BLaER1 treated with 17β-estradiol and CSF1 and Interleukin-3, amounts not matched to agents 10 nM and 100 nM (cell line): ENCODE results near the gene MYLK.

Experiments used
- H3K27ac ChIP-seq, 11 experiments: shearing (Covaris generic); formaldehyde crosslinking; 2 replicates each; pipeline ENCODE4 v1.8.1; 2022
- H3K27me3 ChIP-seq, 11 experiments: shearing (Covaris generic); formaldehyde crosslinking; 2 replicates each; pipeline ENCODE4 v1.8.1; 2022
- H3K36me3 ChIP-seq, 11 experiments: shearing (Covaris generic); formaldehyde crosslinking; 2 replicates each; pipeline ENCODE4 v1.8.1; 2022
- H3K4me1 ChIP-seq, 10 experiments: shearing (Covaris generic); formaldehyde crosslinking; 2 replicates each; pipeline ENCODE4 v1.8.1; 2022
- H3K4me2 ChIP-seq, 11 experiments: shearing (Covaris generic); formaldehyde crosslinking; 2 replicates each; pipeline ENCODE4 v1.8.1; 2022
- H3K4me3 ChIP-seq, 10 experiments: shearing (Covaris generic); formaldehyde crosslinking; 2 replicates each; pipeline ENCODE4 v1.8.1; 2022
- H3K9ac ChIP-seq, 11 experiments: shearing (Covaris generic); formaldehyde crosslinking; 2 replicates each; pipeline ENCODE4 v1.8.1; 2022
- H3K9me3 ChIP-seq, 11 experiments: shearing (Covaris generic); formaldehyde crosslinking; replicated peaks in 1 of 11; 2 replicates each; pipeline ENCODE4 v1.8.1; 2022
- H4K20me1 ChIP-seq, 11 experiments: shearing (Covaris generic); formaldehyde crosslinking; 2 replicates each; pipeline ENCODE4 v1.8.1; 2022
- Cebpa-rat ChIP-seq, 11 experiments: shearing (Covaris generic); IDR thresholded peaks; 2 replicates each; pipeline ENCODE4 v1.8.1; 2022

The MYLK gene

DNA sequence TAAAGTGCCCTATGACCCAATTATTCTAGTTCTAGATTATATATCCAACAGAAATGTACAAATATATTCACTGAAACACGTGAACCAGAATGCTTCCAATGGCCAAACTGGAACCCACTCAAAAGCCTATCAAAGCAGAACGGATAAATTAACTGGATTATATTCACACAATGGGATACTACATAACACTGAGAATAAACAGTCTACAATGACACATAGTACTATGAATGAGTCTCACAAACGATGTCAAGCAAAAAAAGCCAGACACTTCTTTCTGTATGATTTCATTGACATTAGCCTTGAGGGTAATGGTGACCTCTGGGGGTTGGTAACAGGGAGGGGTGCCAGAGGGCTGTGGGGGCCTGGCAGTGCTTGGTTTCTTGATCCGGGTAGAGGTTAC lies 248.4 kb downstream of the MYLK start:
- no peaks in the 10 kb centered on the region for H4K20me1 ChIP-seq
- no peak for TF ChIP-seq Cebpa-rat (IDR thresholded peaks at IDR 0.05)
- no peaks in the 10 kb centered on the region for H3K9me3 ChIP-seq

DNA sequence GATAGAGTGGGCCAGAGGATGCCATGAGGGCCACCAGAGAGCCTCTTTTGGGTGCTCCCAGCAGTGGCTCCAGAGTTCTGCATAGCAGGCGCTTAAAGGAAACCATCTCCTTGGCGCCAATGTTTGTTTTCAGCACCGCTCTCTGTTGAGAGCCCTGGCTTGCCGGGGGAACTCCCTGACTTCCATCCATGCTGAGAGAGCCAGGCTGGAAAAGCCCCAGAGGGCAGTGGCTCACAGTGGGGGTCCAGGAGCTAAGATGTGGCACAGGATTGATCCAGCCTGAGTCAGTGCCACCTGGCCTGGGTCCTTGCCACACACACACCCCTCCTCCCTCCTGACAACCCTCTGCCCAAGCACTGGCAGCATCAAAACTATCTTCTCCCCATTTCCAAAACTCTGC lies 248.9 kb downstream of the MYLK start:
- Histone ChIP-seq H3K36me3 (peaks cover 0 to 94% (median 46%) of the 10 kb centered on the region in 11 experiments; a peak in 14 of 22 replicates), H3K27me3 (no peaks in the 10 kb centered on the region), H3K4me1 (peaks cover 11 to 25% (median 15%) of the 10 kb centered on the region in 10 experiments), H4K20me1 (no peaks in the 10 kb centered on the region), H3K4me3 (no peak overlapping the region), H3K4me2 (peak overlapping the region; percentile 37 to 68 (median 57); a peak in 21 of 22 replicates), H3K27ac (peak overlapping the region in 2 of 11 experiments; percentile 37 to 49; a peak in 2 of 22 replicates), H3K9me3 (no peaks in the 10 kb centered on the region), H3K9ac (no peak overlapping the region)
- no peak for TF ChIP-seq Cebpa-rat (IDR thresholded peaks at IDR 0.05)

More for the DNA sequence above, 248.4 kb downstream of the MYLK start:
- Histone ChIP-seq H3K4me2 (peak overlapping the region in 1 of 11 experiments; percentile 44; a peak in 2 of 22 replicates), H3K27ac (no peak overlapping the region), H3K4me3 (no peak overlapping the region), H3K4me1 (peaks cover 11 to 25% (median 15%) of the 10 kb centered on the region in 10 experiments), H3K27me3 (no peaks in the 10 kb centered on the region), H3K9ac (no peak overlapping the region), H3K36me3 (peaks cover 0 to 93% (median 44%) of the 10 kb centered on the region in 11 experiments; a peak in 14 of 22 replicates)

DNA sequence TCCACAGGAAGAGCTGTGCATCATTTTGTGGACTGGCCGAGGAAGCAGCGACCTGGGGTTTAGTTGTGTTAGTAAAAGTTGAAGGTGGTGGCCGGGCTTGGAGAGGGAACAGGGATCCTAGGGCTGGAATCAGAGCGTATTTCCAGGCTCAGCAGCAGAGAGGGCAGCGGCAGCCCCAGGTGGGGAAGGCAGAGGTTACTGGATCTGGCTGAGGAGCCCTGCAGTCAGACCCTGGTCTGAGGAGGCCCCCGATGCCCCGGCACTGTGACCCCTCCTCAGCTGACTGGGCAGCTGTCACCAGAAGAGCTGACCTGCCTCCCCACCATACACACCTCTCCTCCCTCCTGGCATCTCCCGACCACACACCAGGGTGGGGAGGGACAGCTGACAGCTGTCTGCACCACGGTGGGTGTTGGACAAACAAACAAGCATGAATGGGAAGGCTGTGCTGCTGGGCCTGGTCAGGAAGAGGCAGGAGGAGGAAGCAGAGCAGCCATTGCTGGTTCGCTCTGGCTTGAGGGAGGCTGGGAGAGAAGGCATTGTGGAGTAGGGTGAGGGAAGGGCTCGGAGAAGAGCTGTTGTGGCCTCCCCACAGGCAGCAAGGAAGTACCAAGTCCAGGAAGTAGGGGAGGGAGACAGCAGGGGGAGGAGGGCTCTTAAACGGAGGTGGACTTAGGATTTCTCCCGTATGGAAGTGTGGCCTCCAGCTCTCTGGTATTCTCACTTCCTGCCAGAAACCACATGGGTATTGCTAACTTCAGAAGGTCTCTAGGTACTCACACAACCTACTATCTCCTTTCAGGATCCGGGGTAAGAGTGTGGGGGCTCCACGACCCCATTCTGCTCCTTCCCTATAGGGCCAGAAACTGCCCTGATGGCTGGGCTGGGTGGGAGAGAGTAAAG lies 249.7 kb downstream of the MYLK start:
- no peak for TF ChIP-seq Cebpa-rat (IDR thresholded peaks at IDR 0.05)
- H4K20me1 ChIP-seq: no peaks in the 10 kb centered on the region; a peak in 1 of 22 replicates
- H3K27me3 ChIP-seq: no peaks in the 10 kb centered on the region
- H3K9me3 ChIP-seq: no peaks in the 10 kb centered on the region
- peaks cover 11 to 25% (median 15%) of the 10 kb centered on the region in 10 experiments for H3K4me1 ChIP-seq
- no peak overlapping the region for H3K4me3 ChIP-seq
- H3K4me2 ChIP-seq: peak overlapping the region; percentile 37 to 68 (median 57)
- H3K9ac ChIP-seq: no peak overlapping the region
- H3K27ac ChIP-seq: peak overlapping the region in 7 of 11 experiments; percentile 37 to 53 (median 49); a peak in 14 of 22 replicates
- peaks cover 0 to 94% (median 48%) of the 10 kb centered on the region in 11 experiments; a peak in 14 of 22 replicates for H3K36me3 ChIP-seq

DNA sequence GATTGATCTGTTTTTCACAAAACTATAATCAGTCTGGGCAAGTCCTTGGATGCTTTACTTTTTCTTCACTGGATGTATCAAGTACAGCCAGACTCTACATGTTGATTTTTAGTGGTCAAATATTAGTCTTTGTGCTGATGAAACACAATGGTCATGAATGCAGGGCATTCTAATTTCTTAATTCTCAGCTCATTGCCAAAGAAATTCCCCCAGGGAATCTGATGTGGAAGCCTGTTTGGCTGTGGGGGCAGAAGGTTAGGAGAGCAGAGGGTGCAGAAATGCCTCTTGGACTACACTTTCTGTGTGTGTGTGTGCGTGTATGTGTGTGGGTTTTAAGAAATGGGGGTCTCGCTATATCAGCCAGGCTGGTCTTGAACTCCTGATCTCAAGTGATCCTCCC lies 250.6 kb downstream of the MYLK start:
- Histone ChIP-seq H3K27me3 (no peaks in the 10 kb centered on the region), H3K27ac (no peak overlapping the region), H3K9me3 (no peaks in the 10 kb centered on the region), H3K9ac (no peak overlapping the region), H4K20me1 (no peaks in the 10 kb centered on the region; a peak in 1 of 22 replicates), H3K4me2 (no peak overlapping the region), H3K4me1 (peaks cover 11 to 25% (median 15%) of the 10 kb centered on the region in 10 experiments), H3K4me3 (no peak overlapping the region), H3K36me3 (peaks cover 0 to 94% (median 49%) of the 10 kb centered on the region in 11 experiments; a peak in 14 of 22 replicates)
- no peak for TF ChIP-seq Cebpa-rat (IDR thresholded peaks at IDR 0.05)

DNA sequence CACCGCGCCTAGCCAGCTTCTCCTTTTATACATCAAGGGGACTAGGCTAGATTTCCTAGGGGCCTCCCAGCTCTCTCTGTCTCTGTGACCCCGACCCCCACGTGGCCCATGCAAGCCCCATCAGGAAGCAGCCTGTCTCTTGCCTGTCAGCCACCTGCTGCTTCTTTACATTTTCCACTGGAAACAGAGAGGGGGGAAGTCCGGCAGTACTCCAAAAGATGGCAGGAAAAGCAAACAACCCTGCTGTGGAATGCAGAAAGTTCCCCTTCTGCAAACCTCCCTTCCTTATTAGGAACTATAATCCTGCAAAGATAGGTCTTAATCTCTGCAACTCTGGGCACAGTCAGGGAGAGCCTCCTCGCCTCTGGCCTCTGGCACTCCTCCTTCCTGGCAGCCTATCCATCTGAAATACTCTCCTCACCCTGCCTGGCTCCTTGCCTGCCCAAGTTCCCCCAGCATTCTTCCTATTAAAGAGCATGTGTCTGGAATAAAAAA lies 251.9 kb downstream of the MYLK start:
- Histone ChIP-seq H3K4me2 (peak overlapping the region in 2 of 11 experiments; percentile 41 to 59; a peak in 4 of 22 replicates), H3K27me3 (no peaks in the 10 kb centered on the region), H3K4me1 (peaks cover 11 to 25% (median 15%) of the 10 kb centered on the region in 10 experiments), H4K20me1 (no peaks in the 10 kb centered on the region; a peak in 1 of 22 replicates), H3K36me3 (peaks cover 0 to 92% (median 47%) of the 10 kb centered on the region in 11 experiments; a peak in 14 of 22 replicates), H3K9ac (no peak overlapping the region), H3K4me3 (no peak overlapping the region), H3K27ac (no peak overlapping the region), H3K9me3 (no peaks in the 10 kb centered on the region)
- no peak for TF ChIP-seq Cebpa-rat (IDR thresholded peaks at IDR 0.05)

DNA sequence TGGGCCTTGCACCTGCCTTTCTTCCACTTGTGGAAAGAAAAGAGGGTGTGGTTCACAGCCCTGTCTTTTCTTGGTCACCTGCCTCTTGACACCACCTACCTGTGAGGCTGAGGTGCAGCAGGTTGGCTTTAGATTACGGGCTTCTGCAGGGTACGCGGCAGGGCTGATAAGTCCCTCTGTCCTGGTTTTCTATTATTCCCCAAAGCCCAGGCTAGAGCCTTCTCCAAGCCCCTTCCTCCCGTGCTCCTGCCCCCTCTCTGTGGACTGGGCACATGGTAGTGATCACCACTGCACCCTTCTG lies 254.4 kb downstream of the MYLK start:
- Histone ChIP-seq H3K4me2 (no peak overlapping the region), H3K9ac (no peak overlapping the region), H3K4me1 (peaks cover 4 to 20% (median 8%) of the 10 kb centered on the region in 10 experiments), H4K20me1 (no peaks in the 10 kb centered on the region; a peak in 1 of 22 replicates), H3K36me3 (peaks cover 0 to 94% (median 51%) of the 10 kb centered on the region in 11 experiments; a peak in 14 of 22 replicates), H3K9me3 (no peaks in the 10 kb centered on the region), H3K4me3 (no peak overlapping the region), H3K27me3 (no peaks in the 10 kb centered on the region), H3K27ac (no peak overlapping the region)
- no peak for TF ChIP-seq Cebpa-rat (IDR thresholded peaks at IDR 0.05)

DNA sequence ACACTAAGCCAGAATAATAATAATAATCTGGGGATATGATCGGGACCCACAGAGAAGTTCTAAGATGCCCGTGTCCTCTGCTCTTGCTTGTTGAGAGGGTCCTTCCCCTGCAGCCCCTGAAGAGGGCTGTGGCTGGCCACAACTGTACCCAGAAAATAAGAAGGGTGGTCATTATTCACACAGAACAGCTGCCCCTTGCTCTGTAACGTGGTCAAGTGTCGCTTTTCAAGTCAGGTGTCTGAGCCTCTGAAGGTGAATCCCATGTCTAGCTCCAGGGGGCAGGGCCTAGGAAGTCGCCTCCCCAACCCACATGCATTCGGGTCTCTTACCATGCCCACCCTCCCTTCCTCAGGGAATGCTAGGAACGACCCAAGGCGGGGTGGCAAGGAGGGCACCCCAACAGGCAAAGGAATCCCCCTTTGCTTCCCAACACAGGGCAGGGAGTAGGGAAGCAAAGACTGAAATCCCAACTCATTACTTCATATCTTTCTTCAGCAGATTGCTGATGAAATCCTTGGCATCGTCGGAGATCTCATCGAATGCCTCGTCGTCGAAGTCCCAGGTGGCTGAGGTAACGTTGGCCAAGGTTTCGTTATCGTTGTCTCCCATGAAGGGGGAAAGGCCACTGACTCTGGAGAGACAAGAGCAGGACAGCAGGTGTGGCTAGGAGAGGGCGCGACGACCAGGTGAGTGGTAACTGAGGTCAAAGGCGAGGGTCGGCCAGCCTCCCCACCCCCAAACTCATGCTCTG lies 255.0 kb downstream of the MYLK start:
- H3K4me2 ChIP-seq: no peak overlapping the region
- TF ChIP-seq Cebpa-rat (IDR thresholded peaks at IDR 0.05): no peak
- no peaks in the 10 kb centered on the region for H3K9me3 ChIP-seq
- H3K36me3 ChIP-seq: peaks cover 0 to 94% (median 51%) of the 10 kb centered on the region in 11 experiments; a peak in 14 of 22 replicates
- no peaks in the 10 kb centered on the region for H3K27me3 ChIP-seq
- H4K20me1 ChIP-seq: no peaks in the 10 kb centered on the region; a peak in 1 of 22 replicates
- peaks cover 0 to 15% (median 3%) of the 10 kb centered on the region in 10 experiments; a peak in 16 of 20 replicates for H3K4me1 ChIP-seq
- H3K9ac ChIP-seq: no peak overlapping the region
- no peak overlapping the region for H3K4me3 ChIP-seq
- no peak overlapping the region for H3K27ac ChIP-seq

DNA sequence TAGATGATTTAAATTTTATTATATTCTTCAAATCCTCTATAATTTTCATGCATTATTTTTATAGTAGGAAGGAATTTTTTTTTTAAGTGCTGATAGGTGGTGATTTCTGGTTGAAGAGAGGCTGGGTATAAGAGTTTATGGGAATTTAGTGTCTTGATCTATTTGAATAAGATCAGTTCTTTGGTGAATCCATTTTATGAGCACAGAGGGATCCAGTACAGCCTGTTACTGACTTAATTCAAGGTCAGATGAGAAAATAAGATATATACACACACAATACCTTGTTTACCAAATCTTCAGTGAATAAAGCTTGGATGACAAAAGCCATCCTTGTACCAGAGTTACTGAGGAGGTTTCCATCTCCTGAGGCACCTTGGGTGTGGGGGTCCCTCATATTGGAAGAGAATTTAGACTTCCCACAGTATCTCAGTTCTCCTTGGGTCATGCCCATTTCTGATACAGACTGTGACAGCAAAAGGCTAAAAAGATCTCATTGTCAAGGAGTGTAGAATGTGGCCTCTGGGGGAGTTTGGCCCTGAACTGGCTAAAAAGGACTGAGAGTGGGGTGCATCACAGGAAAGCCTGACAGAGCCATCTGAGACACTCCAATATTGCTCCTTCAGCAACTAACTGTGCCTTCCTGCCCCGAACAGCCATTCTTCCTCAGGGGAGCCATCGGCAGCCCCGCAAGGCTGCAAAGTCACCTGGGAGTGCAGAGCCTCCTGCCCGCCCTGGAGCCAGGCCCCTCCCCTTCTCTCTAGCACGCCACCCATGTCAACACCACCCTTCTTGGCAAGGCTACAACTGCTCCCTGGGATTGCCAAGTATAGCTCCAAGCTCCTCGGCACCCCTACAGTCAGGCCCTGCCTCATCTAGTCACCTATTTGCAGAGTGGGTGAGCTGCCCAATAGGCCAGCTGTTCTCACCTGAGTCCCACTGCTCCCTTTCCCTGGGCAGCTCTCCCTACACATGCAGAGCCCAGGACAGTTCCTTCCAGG lies 256.2 kb downstream of the MYLK start:
- no peak overlapping the region for H3K9ac ChIP-seq
- no peak overlapping the region for H3K27ac ChIP-seq
- H3K4me2 ChIP-seq: no peak overlapping the region
- H3K9me3 ChIP-seq: no peaks in the 10 kb centered on the region
- peaks cover 0 to 87% (median 48%) of the 10 kb centered on the region in 11 experiments; a peak in 14 of 22 replicates for H3K36me3 ChIP-seq
- H4K20me1 ChIP-seq: no peaks in the 10 kb centered on the region; a peak in 1 of 22 replicates
- no peaks in the 10 kb centered on the region for H3K27me3 ChIP-seq
- no peak for TF ChIP-seq Cebpa-rat (IDR thresholded peaks at IDR 0.05)
- peaks cover 0 to 11% (median 0%) of the 10 kb centered on the region in 10 experiments; a peak in 5 of 20 replicates for H3K4me1 ChIP-seq
- no peak overlapping the region for H3K4me3 ChIP-seq
